Glutamatergic neuron (in vitro differentiated cells): ENCODE results near the gene MAP2K2. TPM values are rescaled to one million over a fixed set of nuclear protein-coding genes. Genes with fewer than 3 reads are reported as not detected.

Source experiments
- DNase-seq: peaks from one replicate; pipeline ENCODE4 v3.0.0; 2022
- H3K27ac Mint-ChIP-seq: one replicate; pipeline ENCODE4 v1.8.0; 2020; ENCODE audit warnings: mild to moderate bottlenecking, mixed read lengths, inconsistent platforms; ENCODE audit not compliant: unreplicated experiment
- H3K27me3 Mint-ChIP-seq: one replicate; pipeline ENCODE4 v1.8.0; 2020; ENCODE audit warnings: mild to moderate bottlenecking, moderate library complexity, mixed read lengths, inconsistent platforms; ENCODE audit not compliant: unreplicated experiment
- H3K36me3 Mint-ChIP-seq: one replicate; pipeline ENCODE4 v1.8.0; 2020; ENCODE audit warnings: mild to moderate bottlenecking, mixed read lengths, inconsistent platforms; ENCODE audit not compliant: unreplicated experiment
- H3K4me1 Mint-ChIP-seq: one replicate; pipeline ENCODE4 v1.8.0; 2020; ENCODE audit warnings: mild to moderate bottlenecking, low read depth, mixed read lengths, inconsistent platforms; ENCODE audit not compliant: unreplicated experiment
- H3K4me3 Mint-ChIP-seq: one replicate; pipeline ENCODE4 v1.8.0; 2020; ENCODE audit warnings: mild to moderate bottlenecking, mixed read lengths, inconsistent platforms; ENCODE audit not compliant: unreplicated experiment
- H3K9me3 Mint-ChIP-seq: one replicate; pipeline ENCODE4 v1.8.0; 2020; ENCODE audit warnings: mild to moderate bottlenecking, moderate library complexity, mixed read lengths, inconsistent platforms; ENCODE audit not compliant: unreplicated experiment
- total RNA-seq: library from RNA; stranded (reverse); fragmentation: NEBNext Ultra II Directional; extraction: Animal tissue kit (Norgen Biotek cat#: 25700); gene quantifications from one replicate; pipeline ENCODE4 v1.2.1, GENCODE V29; 2021; ENCODE audit not compliant: unreplicated experiment
- TF ChIP-seq, protein P1 (sequence below): fragments of 200-600 bp; sonication (generic); IDR thresholded peaks from one replicate; pipeline ENCODE4 v1.5.0; 2021; ENCODE audit not compliant: partially characterized antibody, unreplicated experiment

MAP2K2 gene
- total RNA-seq, 1 donor from 2014 or later: 148 TPM

DNA sequence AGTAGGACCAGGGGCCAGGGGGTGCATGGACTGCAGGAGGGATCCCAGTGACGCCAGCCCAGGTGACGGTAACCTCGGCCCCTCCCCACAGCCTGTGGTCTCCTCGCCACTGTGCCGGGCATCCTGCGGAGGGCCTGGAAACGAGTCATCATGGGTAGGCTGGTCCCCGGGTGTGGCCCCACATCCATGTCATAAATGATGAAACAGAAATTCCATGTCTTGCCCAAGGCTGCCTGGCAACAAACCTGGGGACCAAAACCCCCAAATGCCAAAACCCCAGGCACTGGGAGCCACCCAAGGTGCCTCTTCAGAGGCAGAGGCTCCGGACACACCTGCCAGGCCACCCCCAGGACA is 20.9 kb downstream of the MAP2K2 start:
- H3K9me3 Mint-ChIP-seq: peaks cover 3% of the 10 kb centered on the region
- no peak overlapping the region for H3K4me3 Mint-ChIP-seq
- H3K27ac Mint-ChIP-seq: no peak overlapping the region
- H3K36me3 Mint-ChIP-seq: no peaks in the 10 kb centered on the region
- peaks cover 6% of the 10 kb centered on the region for H3K4me1 Mint-ChIP-seq
- DNase-seq: no peak
- TF ChIP-seq, protein P1, sequence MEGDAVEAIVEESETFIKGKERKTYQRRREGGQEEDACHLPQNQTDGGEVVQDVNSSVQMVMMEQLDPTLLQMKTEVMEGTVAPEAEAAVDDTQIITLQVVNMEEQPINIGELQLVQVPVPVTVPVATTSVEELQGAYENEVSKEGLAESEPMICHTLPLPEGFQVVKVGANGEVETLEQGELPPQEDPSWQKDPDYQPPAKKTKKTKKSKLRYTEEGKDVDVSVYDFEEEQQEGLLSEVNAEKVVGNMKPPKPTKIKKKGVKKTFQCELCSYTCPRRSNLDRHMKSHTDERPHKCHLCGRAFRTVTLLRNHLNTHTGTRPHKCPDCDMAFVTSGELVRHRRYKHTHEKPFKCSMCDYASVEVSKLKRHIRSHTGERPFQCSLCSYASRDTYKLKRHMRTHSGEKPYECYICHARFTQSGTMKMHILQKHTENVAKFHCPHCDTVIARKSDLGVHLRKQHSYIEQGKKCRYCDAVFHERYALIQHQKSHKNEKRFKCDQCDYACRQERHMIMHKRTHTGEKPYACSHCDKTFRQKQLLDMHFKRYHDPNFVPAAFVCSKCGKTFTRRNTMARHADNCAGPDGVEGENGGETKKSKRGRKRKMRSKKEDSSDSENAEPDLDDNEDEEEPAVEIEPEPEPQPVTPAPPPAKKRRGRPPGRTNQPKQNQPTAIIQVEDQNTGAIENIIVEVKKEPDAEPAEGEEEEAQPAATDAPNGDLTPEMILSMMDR: no peak
- H3K27me3 Mint-ChIP-seq: peaks cover 5% of the 10 kb centered on the region

DNA sequence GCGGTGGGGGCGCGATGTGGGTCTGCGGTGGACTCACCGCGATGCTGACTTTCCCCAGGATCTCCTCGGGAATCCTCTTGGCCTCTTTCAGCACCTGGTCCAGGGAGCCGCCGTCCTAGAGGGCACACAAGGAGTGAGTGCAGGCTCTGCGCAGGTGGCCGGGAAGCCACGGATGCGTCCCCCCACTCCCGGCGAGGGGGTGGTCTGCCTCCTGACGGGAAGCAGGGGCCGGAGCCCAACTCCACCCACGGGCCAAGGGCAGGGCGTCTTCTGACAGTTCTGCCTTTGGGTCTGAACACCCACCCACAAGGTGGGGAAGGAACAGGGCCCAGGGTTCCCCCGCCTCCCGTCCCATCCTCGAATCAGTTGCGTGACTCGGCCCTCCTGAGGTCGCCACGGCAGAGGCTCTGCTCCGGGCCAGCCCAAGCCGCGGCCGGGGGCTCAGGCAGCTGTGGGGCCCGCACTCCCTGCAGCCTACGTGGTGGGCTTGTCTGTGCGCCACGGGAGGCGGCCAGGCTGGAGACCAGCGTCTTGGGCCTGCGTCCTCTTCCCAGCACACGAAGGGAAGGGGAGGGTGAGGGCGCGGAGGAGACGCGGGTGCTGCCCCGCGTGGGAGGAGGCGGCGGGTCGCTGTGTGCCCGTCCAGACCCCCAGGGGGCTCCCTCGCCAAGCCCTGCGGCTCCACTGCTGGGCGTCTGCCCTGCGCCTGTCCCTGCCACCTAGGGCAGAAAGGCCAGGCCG is 21.4 kb downstream of the MAP2K2 start:
- Mint-ChIP-seq H3K4me1 (peaks cover 6% of the 10 kb centered on the region), H3K27ac (no peak overlapping the region), H3K36me3 (no peaks in the 10 kb centered on the region), H3K9me3 (peaks cover 2% of the 10 kb centered on the region), H3K27me3 (peaks cover 5% of the 10 kb centered on the region), H3K4me3 (no peak overlapping the region)
- TF ChIP-seq, protein P1: no peak
- no peak for DNase-seq

DNA sequence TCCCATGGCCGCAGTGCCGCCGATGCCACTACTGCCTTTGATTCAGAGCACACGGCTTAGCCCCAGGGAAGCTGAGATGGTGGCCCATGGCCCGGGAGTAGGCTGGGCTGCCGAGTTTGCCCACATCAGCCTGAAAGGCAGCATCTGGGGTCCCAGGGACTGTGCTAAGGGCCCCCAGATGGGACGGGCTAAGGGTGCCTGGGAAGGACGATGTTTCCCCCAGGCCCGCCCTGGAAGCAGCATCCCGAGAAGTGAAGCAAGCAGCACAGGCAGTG is 22.5 kb downstream of the MAP2K2 start:
- Mint-ChIP-seq H3K36me3 (no peaks in the 10 kb centered on the region), H3K4me1 (peaks cover 6% of the 10 kb centered on the region), H3K27me3 (peaks cover 2% of the 10 kb centered on the region)

GRCh38 chr19:4100647-4101495 is 23.1 kb downstream of the MAP2K2 start:
- TF ChIP-seq, protein P1: no peak

More for the DNA sequence above, 22.5 kb downstream of the MAP2K2 start:
- TF ChIP-seq, protein P1: no peak
- no peak for DNase-seq
- no peaks in the 10 kb centered on the region for H3K9me3 Mint-ChIP-seq
- H3K27ac Mint-ChIP-seq: no peak overlapping the region
- no peak overlapping the region for H3K4me3 Mint-ChIP-seq

More at GRCh38 chr19:4100647-4101495, 23.1 kb downstream of the MAP2K2 start:
- Mint-ChIP-seq H3K4me3 (no peak overlapping the region), H3K27ac (no peak overlapping the region), H3K4me1 (peaks cover 6% of the 10 kb centered on the region), H3K9me3 (no peaks in the 10 kb centered on the region), H3K36me3 (no peaks in the 10 kb centered on the region), H3K27me3 (peaks cover 2% of the 10 kb centered on the region)
- DNase-seq: no peak
